Measurements from ENCODE around the gene AURKB. TPM values are rescaled to one million over a fixed set of nuclear protein-coding genes. Genes with fewer than 3 reads are reported as not detected.

The AURKB gene
- 146 to 164 TPM (median 159 TPM) in 5 replicates for total RNA-seq (2022; extraction: Qiagen RNA extraction; ENCODE audit: low read depth)

DNA sequence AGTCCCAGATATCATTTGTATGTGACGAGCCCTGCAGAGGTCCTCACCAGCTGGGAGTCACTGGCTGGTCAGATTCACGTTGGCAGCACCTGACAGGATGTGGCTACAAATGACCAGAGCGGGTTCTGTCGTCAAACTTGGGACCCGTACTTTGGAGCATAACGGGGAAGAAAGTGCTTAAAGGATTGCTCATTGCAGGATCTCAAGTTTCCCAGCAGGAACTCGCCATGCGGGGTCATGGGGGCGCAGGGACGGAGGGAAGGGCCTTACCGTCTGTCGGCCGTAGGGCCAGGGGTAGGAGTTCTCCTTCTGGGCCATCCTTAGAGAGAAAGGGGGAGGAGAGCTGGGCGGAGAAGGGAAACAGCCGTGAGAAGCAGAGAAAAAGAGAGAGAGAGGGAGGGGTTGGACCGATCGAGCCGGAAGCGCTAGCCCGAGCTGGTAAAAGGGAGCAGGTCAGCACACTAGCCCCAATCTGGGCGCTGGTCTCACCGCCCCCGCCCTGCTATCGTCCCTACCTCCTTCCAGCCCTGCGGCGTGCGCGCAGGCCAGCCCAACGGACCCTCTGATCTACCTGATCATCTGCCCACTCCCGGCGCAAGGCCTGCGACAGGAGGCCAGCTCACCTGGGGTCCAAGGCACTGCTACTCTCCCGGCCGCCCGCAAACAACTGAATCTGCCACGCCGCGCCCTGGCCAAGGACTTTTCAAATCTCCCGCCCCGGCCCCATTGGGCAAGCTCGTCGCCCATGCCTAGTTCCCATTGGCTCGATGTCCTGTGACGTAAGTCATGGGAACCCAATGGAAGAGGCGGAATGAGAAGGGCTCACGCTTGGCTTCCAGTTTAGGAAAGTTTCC, at the start of gene AURKB:
Gene AURKB, minus strand, starts transcription at position 669 of the 854 bp plus-strand sequence. Its CDS starts 351 bp downstream, at position 318.

DNA sequence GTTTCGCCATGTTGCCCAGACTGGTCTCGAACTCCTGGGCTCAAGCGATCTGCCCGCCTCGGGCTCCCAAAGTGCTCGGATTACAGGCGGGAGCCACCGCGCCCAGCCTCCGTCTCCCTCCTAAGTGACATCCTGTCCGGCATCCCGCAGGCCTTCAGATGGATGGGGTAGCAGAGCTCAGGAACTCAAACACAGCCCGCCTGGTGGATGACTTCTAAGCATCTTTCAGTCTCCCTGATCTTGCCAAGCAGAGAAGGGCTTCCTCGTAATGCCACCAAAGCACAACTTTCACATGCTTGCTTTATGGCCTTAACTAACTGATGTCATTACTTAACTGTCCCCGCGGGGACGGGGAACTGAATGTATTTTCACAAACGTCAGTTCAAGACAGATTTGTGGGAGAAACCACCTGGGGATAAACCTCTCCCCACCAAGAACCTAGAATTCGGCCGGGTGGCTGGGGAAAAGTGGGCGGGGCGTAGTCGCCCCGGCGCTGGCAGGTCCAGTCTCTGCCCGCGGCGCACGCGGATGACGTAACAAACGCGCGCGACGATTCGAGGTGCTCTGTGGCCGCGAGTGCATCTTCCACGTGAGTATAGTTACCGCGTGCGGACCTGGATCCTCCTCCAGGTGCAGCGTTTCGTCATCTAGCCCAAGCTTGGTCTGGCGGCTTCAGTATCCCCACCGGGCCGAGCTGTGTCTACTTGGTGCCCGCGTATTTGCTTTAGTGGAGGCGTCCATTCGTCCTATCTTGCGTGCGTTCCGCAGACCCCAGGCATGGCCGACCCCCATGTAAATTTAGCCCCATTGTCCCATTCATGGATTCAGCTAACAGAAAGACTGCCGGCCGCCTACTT, 38.6 kb upstream of the AURKB start, which contains the start of gene PFAS:
Gene PFAS, plus strand, starts transcription at position 539 of the 857 bp plus-strand sequence. CDS start 4,649 bp downstream, outside the sequence.

DNA sequence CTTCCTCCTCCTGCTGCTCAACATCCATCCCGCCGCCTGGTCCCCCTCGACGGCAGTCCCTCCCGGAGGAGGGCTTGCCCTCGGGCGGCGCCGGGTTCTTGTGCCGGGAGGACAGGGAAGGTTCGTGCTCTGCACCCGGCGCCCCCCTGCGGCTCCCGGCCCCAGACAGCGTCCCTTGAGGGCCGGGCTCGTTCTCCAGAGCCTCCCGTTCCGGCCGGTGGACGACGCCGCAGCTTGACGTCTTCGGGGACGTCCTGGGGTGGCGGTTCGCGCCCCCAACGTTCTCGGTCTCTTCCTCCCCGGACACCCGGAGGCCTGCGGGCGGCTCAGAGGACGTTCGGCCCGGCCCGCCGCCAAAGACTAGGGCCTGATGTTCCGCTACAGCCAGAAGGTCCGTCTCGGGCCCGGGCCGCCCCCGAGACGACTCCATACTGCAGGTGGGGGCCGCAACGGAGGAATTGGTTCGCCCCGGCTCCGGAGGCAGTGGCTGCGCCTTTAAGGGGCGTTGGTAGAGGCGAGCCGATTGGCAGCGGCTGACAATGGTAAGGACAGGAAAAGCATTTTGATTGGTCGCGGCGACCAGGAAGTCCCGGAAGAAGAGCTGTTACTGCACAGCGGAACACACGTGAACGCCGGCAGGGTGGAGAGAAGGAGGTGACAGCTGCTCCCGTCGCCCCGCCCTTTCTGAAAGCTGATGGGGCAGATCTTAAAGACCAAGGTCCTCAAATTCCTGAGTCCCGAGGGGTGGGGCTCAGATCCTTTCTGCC, 20.5 kb downstream of the AURKB start, which contains the start of gene BORCS6:
Gene BORCS6, minus strand, starts transcription at position 470 of the 767 bp plus-strand sequence. Its CDS starts 40 bp downstream, at position 430.

DNA sequence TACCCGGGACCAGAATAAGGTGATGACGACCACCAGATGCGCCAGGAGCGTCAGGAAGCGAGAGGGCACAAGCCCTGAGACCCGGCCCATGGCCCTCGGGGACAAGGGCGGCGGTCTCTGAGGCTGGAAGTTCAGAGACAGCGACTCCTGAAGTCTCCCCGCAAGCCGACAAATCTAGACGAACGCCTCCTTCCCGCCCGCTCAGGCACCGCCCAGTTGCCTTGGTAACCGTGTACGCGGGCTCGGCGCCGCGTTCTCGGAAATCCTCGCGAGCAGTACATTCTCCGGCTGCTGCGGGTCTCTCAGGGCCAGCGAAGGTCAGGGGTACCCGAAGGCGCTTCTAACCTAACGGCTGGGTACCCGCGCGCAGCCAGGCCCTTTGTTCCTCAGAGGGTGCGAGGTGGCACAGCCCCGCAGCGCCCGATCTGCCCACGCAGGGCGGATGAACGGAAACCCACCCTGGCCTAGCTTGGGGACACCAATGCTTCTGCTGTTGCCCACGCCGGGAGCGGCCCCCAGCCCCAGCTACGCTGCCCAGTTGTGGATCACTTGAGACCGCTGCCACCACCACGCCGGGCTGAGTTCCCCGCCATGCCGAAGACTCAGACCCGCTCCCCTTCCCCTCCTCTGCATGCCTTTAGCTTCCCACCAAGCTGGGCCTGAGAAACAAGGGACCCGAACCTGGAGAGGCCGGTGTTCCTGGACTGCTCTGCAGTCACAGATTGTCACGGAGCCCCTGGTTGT, 34.0 kb downstream of the AURKB start, which contains the start of gene TMEM107:
Gene TMEM107, minus strand, starts transcription at position 184 of the 744 bp plus-strand sequence. Its CDS starts 94 bp downstream, at position 90.

DNA sequence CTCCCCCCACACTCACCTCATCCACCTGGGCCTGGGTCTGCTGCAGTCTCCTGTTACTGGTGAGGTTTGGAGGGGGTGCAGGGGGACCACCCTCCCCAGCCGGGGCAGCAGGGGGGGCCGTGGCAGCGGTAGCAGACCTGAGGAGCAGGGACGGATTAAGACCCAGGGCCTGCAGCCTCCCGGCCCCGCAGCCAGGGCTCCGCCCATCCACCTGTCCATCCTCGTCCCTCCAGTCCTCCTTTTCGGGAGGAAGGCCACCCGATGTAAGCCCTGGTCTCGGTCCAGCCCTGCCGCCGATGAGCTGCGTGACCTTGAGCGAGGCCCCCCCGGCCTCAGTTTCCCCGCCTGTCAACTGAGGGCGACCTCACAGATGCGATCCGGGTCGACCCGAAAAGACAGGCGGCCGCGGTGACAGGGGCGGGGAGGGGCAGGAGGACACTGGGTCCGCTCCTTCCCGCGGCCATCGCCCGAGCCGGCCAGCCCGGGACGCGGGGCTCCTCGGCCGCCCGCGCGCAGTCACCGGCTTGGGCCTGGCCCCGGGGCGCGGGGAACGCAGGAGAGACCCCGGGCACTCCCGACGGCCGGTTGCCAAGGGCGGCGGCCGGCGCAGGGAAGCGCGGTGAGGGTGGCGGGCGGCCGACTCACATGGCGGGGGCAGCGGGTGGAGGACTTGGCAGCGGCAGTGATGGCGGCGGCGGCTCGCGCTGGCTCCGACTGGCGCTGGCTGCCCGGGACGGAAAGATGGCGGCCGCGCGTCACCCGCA, 48.0 kb downstream of the AURKB start, which contains the start of gene VAMP2:
Gene VAMP2, minus strand, starts transcription at position 716 of the 764 bp plus-strand sequence. Its CDS starts 69 bp downstream, at position 647.

Other genes with a start within 250 kb of the AURKB start
- 0.29 to 0.33 TPM in 2 of 5 replicates, not detected in the others for gene GUCY2D, start 208.0 kb downstream of the AURKB start, total RNA-seq (2022; extraction: Qiagen RNA extraction; ENCODE audit: low read depth)
- not detected in 5 replicates for gene ALOX15B, start 171.5 kb downstream of the AURKB start, total RNA-seq (2022; extraction: Qiagen RNA extraction; ENCODE audit: low read depth)
- 0.61 to 1.6 TPM (median 1.4 TPM) in 5 replicates for gene ALOX12B, start 122.9 kb downstream of the AURKB start, total RNA-seq (2022; extraction: Qiagen RNA extraction; ENCODE audit: low read depth)
- gene ALOXE3, start 92.1 kb downstream of the AURKB start, total RNA-seq (2022; extraction: Qiagen RNA extraction; ENCODE audit: low read depth) = 5.7 to 11.5 TPM (median 6.9 TPM) in 5 replicates
- 0.40 to 3.1 TPM (median 2.0 TPM) in 5 replicates for gene HES7, start 86.5 kb downstream of the AURKB start, total RNA-seq (2022; extraction: Qiagen RNA extraction; ENCODE audit: low read depth)
- 5.5 to 9.6 TPM (median 6.7 TPM) in 5 replicates for gene PER1, start 58.2 kb downstream of the AURKB start, total RNA-seq (2022; extraction: Qiagen RNA extraction; ENCODE audit: low read depth)
- 22.8 to 29.5 TPM (median 26.4 TPM) in 5 replicates for gene VAMP2, start 47.6 kb downstream of the AURKB start, total RNA-seq (2022; extraction: Qiagen RNA extraction; ENCODE audit: low read depth)
- 16.0 to 20.8 TPM (median 19.5 TPM) in 5 replicates for gene TMEM107, start 34.2 kb downstream of the AURKB start, total RNA-seq (2022; extraction: Qiagen RNA extraction; ENCODE audit: low read depth)
- gene BORCS6, start 20.4 kb downstream of the AURKB start, total RNA-seq (2022; extraction: Qiagen RNA extraction; ENCODE audit: low read depth) = 5.3 to 8.3 TPM (median 7.3 TPM) in 5 replicates
- 12.0 to 14.1 TPM (median 13.0 TPM) in 5 replicates for gene CTC1, start 37.5 kb upstream of the AURKB start, total RNA-seq (2022; extraction: Qiagen RNA extraction; ENCODE audit: low read depth)
- gene PFAS, start 38.7 kb upstream of the AURKB start, total RNA-seq (2022; extraction: Qiagen RNA extraction; ENCODE audit: low read depth) = 40.7 to 51.3 TPM (median 49.7 TPM) in 5 replicates
- gene RANGRF, start 78.1 kb upstream of the AURKB start, total RNA-seq (2022; extraction: Qiagen RNA extraction; ENCODE audit: low read depth) = 38.0 to 54.1 TPM (median 47.9 TPM) in 5 replicates
- gene SLC25A35, start 84.8 kb upstream of the AURKB start, total RNA-seq (2022; extraction: Qiagen RNA extraction; ENCODE audit: low read depth) = 4.9 to 10.5 TPM (median 8.0 TPM) in 5 replicates
- gene ARHGEF15, start 99.7 kb upstream of the AURKB start, total RNA-seq (2022; extraction: Qiagen RNA extraction; ENCODE audit: low read depth) = not detected in 5 replicates
- not detected in 5 replicates for gene ODF4, start 129.3 kb upstream of the AURKB start, total RNA-seq (2022; extraction: Qiagen RNA extraction; ENCODE audit: low read depth)
- 3,512 to 4,835 TPM (median 4,194 TPM) in 5 replicates for gene RPL26, start 172.6 kb upstream of the AURKB start, total RNA-seq (2022; extraction: Qiagen RNA extraction; ENCODE audit: low read depth)
- gene RNF222, start 187.3 kb upstream of the AURKB start, total RNA-seq (2022; extraction: Qiagen RNA extraction; ENCODE audit: low read depth) = not detected in 5 replicates
- 51.7 to 67.7 TPM (median 59.2 TPM) in 5 replicates for gene NDEL1, start 225.3 kb upstream of the AURKB start, total RNA-seq (2022; extraction: Qiagen RNA extraction; ENCODE audit: low read depth)